Bone marrow (tissue), 2 donors: ENCODE results near the gene FBXW11.
A peak's percentile ranks its signal among the peaks of the same experiment; 100 is the strongest.
"Not testable (repeated sequence)": the region's sequence is repeated elsewhere in the genome, so short reads cannot be mapped to it uniquely, and the experiment has no call there.

ENCODE experiments used
- DNase-seq, 2 donors: peaks; one replicate each; lab custom pipeline; 2025; lab: John Stamatoyannopoulos, UW

The FBXW11 gene

GRCh38 chr5:171908638-171909037 lies 97.8 kb downstream of the FBXW11 start:
- no peak for DNase-seq

GRCh38 chr5:171907725-171908343 lies 98.6 kb downstream of the FBXW11 start:
- DNase-seq, result peak in 1 of 2 donors; percentile 64

GRCh38 chr5:171906703-171907590 lies 99.5 kb downstream of the FBXW11 start:
- no peak for DNase-seq

- DNase-seq, result no peak
Observed at GRCh38 chr5:171906066-171906570, 100.3 kb downstream of the FBXW11 start.

- DNase-seq, result no peak
Observed at GRCh38 chr5:171904886-171905285, 101.6 kb downstream of the FBXW11 start.

GRCh38 chr5:171901764-171902163 lies 104.7 kb downstream of the FBXW11 start:
- DNase-seq, result no peak

DNA sequence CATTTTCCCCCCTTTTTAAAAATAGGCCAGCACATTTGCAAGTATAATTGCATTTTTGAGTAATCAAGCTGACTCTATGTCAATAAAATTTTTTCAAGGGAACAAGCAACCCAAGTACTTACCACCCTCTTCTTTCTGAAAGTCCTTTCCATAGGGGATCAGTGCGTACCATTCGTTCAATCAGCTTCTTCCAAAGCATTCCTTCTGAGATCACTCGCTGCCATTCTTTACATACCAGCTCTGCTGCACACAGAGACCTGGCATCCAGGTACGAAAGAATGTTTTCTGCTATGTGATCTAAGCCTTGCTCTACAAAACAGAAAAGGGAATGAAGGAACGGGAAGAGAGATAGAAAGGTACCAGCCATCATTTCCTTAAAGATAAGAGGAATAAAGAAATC lies 106.6 kb downstream of the FBXW11 start:
- no peak for DNase-seq

DNA sequence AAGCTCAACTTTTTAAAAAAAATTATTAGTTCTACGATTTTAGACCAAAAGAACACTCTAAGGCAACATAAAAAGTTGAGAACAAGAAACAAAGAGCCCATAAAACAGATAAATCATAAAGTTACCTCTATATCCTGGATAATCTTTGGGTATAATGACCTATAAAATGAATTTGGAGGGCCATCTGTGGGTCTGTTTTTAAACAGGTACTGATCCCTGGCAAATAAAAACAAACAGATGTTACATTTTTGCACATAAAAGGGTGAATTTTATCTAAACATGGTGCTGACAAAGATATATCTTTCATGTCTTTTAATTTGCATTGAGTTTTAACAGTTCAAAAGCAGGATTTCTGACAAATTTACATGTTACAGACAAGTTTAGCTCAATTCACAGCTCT lies 107.6 kb downstream of the FBXW11 start:
- no peak for DNase-seq

- no peak for DNase-seq
Observed at GRCh38 chr5:171898386-171898785, 108.1 kb downstream of the FBXW11 start.

- DNase-seq, result no peak
Observed at GRCh38 chr5:171897231-171897630, 109.2 kb downstream of the FBXW11 start.

GRCh38 chr5:171895081-171895480 lies 111.4 kb downstream of the FBXW11 start:
- DNase-seq, result no peak

DNA sequence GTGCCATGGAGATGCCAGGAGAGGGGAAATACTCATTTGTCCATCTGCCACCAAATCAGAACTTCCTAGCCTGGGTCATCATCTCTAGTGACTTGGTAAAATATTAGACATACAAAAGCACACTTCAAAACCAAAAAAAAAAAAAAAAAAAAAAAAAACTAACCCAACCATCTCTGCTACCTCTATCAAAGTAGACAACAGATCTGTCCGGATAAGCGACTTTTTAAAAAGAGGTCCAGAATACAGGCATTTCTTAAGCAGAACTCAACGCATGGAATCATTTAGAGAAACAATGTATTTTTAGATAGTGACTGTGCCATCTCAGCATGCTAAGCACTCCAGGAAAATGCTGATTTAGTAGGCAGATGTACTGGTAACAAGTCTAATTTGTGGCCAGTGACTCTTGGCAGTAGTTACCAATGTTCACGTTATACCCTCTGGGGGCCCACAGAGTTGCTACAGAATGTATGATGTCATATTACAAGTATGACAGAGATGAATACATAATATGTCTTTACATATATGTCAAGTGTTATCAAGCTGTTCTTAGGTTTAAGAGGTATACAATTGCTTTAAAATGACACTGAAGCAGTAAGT lies 113.0 kb downstream of the FBXW11 start:
- no peak for DNase-seq

DNA sequence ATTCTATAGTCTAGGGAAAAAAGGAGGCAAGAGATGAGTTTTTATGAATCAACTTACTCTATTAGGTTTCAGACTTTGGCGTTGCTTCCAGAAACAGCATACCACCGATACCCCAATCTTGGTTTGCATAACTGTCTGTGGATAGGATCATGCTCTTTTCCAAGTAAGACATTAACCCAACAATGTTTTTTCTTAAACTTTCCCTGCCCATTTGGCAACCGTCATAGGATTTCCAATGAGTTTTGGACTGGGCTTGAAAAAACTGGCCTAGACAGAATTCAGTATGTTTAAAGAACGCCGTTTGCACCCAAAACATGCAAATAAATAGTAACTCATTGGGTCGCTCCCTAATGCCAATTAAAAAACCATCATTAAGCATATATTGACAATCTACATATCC lies 114.8 kb downstream of the FBXW11 start:
- DNase-seq, result no peak

DNA sequence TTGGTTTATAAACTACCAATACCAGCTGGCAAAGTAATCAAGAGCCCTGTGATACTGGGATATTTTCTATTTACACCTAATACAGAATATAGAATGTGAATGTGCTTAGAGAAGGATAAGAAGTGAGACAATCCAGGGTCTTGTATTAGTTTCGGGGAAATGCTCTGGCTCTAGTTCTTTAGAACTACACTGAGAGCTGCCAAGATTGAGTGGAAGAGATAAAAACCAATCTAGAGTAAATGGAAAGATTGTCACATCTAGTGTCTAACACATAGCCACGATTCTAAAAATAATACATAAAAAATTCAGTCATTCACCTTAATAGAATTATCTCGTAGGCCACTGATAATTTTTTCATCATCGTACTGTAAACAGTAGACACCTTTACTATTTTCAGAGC lies 115.3 kb downstream of the FBXW11 start:
- DNase-seq, result no peak

DNA sequence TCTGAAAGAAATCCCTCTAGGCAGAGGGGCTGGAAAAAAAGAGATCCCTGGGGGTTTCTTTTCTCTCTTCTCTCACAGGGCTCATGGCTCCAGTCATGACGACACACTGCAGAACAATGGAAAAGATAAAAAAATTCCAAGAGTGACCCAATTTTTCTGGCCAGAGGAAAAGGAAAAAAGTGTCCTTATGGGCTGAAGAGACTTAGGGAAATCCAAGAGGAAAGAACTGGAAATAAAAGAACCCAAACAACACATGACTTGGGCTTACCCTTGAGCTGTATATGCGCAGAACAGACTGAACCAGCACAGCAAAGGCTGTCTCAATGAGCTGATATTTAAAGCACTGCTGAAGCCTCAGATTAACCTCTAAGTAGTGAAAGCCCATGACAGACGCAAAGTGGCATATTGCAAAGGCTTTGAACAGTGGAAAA lies 118.4 kb downstream of the FBXW11 start:
- DNase-seq, result no peak

GRCh38 chr5:171886037-171886436 lies 120.4 kb downstream of the FBXW11 start:
- DNase-seq, result not testable (repeated sequence)

DNA sequence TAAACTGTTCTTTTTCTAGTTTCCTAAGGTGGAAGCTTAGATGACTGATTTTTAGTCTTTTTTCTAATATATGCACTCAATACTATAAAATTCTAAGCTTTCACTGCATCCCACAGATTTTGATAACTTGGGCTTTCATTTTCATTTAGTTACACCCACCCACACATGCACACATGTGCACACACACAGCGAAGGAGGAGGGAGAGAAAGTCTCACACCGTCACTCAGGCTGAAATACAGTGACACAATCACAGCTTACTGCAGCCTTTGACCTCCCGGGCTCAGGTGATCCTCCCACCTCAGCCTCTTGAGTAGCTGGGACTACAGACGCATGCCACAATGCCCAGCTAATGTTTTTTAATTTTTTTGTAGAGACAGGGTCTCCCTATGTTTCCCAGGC lies 124.3 kb downstream of the FBXW11 start:
- DNase-seq, result no peak

- DNase-seq, result no peak
Observed at GRCh38 chr5:171874234-171874633, 132.2 kb downstream of the FBXW11 start.

DNA sequence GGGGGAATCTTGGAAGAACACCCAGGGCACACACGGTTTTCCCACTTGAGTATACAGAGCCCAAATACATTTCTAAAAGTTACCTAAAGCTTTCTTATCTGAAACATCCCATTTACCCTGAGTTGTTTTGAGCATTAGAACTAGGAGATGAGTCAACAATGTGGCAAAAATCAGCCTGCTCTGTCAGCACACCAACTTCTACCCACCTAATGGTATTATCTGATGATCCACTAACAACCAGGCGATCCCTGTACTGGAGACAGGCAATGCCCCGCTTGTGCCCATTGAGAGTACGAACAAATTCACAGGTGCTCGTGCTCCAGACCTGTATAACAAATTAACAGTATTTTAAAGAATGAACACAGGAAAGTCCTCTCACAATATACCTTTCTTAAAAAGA lies 133.8 kb downstream of the FBXW11 start:
- DNase-seq, result no peak

GRCh38 chr5:171871711-171872110 lies 134.7 kb downstream of the FBXW11 start:
- DNase-seq, result no peak

- no peak for DNase-seq
Observed at GRCh38 chr5:171869956-171870355, 136.5 kb downstream of the FBXW11 start.

DNA sequence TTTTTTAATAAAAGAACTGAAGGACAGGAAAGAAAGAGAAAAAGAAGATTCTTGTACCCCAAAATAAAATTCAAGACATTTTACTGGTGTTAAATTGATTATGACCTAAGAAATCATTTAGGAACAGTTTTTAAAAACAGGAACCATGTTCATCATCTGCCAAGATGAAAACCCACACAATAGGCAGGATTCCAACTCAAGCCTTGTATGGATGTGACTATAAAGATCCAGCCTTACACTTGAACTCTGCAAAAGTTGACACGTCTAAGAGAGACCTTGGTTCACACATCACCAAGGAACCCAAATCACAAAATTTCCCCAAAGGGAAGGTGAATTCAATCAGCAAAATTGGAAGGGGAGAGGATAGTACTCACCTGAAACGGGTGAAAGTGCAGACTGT lies 138.2 kb downstream of the FBXW11 start:
- no peak for DNase-seq

GRCh38 chr5:171867786-171868185 lies 138.7 kb downstream of the FBXW11 start:
- DNase-seq, result no peak
